Measurements from ENCODE around the gene ACVR2B.

DNA sequence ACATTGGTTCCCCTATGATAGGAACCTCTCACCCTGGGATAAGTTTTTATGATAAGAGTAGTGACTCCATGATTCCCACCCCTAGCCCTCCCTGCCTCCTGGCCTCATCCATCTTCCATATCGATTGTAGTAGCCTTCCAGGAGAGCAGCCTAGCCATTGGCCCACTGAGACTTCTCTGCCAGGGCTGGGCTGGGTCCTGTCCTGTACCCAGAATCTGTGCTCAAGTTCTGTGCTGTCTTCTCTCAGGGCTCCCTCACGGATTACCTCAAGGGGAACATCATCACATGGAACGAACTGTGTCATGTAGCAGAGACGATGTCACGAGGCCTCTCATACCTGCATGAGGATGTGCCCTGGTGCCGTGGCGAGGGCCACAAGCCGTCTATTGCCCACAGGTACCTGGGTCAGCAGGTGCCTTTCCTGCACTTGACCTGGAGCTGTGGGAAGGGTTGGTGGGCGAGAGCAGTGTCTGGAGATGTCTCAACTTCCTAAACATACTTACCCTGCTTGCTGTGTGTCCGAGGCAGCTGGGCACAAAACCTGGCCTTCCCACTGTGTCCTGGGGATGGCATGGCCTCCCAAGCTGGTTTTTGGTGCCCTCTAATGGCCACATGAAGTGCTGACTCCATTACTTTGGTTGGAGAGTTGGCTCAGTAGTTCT lies 25.9 kb downstream of the ACVR2B start:
- TF ChIP-seq, protein P1, sequence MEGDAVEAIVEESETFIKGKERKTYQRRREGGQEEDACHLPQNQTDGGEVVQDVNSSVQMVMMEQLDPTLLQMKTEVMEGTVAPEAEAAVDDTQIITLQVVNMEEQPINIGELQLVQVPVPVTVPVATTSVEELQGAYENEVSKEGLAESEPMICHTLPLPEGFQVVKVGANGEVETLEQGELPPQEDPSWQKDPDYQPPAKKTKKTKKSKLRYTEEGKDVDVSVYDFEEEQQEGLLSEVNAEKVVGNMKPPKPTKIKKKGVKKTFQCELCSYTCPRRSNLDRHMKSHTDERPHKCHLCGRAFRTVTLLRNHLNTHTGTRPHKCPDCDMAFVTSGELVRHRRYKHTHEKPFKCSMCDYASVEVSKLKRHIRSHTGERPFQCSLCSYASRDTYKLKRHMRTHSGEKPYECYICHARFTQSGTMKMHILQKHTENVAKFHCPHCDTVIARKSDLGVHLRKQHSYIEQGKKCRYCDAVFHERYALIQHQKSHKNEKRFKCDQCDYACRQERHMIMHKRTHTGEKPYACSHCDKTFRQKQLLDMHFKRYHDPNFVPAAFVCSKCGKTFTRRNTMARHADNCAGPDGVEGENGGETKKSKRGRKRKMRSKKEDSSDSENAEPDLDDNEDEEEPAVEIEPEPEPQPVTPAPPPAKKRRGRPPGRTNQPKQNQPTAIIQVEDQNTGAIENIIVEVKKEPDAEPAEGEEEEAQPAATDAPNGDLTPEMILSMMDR (IDR thresholded peaks at IDR 0.05 in 4 of 5, conservative IDR thresholded peaks at IDR 0.05 in 1 of 5): peak; percentile 70 to 94 (median 82)
- TF ChIP-seq POLR2A (IDR thresholded peaks at IDR 0.05): no peak
